ENCODE measurements around the gene TLK1. TPM values are rescaled to one million over a fixed set of nuclear protein-coding genes. Genes with fewer than 3 reads are reported as not detected.

The TLK1 gene
- polyA plus RNA-seq, 1 of the 3 experiments (the other 2 are of a cell fraction) = 4.8 TPM

GRCh38 chr2:171157109-171157500 is 3.6 kb downstream of the TLK1 start:
- Histone ChIP-seq H3K79me2 (ENCODE audit: insufficient read depth) (peaks cover 78% of the 10 kb centered on the region), H3K36me3 (replicated peaks in 1 of 2; ENCODE audit: control insufficient read depth in 1 of 2, insufficient read depth in 2 of 2, low read length in 1 of 2) (no peaks in the 10 kb centered on the region), H3K9ac (no peak overlapping the region), H3K9me2 (no peaks in the 10 kb centered on the region), H3K4me1 (ENCODE audit: control insufficient read depth in 1 of 2, insufficient read depth in 2 of 2, low read depth in 1 of 2, low read length in 1 of 2) (peaks cover 4 to 26% of the 10 kb centered on the region in 2 experiments; a peak in 3 of 4 replicates), H3K9me3 (no peaks in the 10 kb centered on the region), H3K4me2 (no peak overlapping the region), H3K27ac (ENCODE audit: low read depth in 2 of 2, low read length in 1 of 2) (no peak overlapping the region), H3K27me3 (ENCODE audit: insufficient read depth) (no peaks in the 10 kb centered on the region), H2AFZ (ENCODE audit: low read depth) (no peak overlapping the region), H3F3A (replicated peaks; ENCODE audit: insufficient read depth) (peaks cover 18% of the 10 kb centered on the region), H4K20me1 (ENCODE audit: insufficient read depth) (peaks cover 68% of the 10 kb centered on the region), H3K4me3 (ENCODE audit: low read depth in 2 of 2, low read length in 1 of 2) (no peak overlapping the region)
- CTCF ChIA-PET = interaction anchor here (1.4 to 6.7 kb wide), 3 partner anchors 70 to 259 kb away, joined by 6 to 46 read pairs (median 15); no protein-coding TSS in a partner anchor
- DNase-seq = no peak
- 99% methylated on average over 3 of the region's 3 CpGs for WGBS (ENCODE audit: low lambda C conversion rate)
- no peak for TF ChIP-seq MEF2A (IDR thresholded peaks at IDR 0.05; ENCODE audit: borderline replicate concordance, low read depth)
- no peak for TF ChIP-seq SIN3A (IDR thresholded peaks at IDR 0.05; ENCODE audit: borderline replicate concordance, low read depth, low read length)
- TF ChIP-seq, protein P1, sequence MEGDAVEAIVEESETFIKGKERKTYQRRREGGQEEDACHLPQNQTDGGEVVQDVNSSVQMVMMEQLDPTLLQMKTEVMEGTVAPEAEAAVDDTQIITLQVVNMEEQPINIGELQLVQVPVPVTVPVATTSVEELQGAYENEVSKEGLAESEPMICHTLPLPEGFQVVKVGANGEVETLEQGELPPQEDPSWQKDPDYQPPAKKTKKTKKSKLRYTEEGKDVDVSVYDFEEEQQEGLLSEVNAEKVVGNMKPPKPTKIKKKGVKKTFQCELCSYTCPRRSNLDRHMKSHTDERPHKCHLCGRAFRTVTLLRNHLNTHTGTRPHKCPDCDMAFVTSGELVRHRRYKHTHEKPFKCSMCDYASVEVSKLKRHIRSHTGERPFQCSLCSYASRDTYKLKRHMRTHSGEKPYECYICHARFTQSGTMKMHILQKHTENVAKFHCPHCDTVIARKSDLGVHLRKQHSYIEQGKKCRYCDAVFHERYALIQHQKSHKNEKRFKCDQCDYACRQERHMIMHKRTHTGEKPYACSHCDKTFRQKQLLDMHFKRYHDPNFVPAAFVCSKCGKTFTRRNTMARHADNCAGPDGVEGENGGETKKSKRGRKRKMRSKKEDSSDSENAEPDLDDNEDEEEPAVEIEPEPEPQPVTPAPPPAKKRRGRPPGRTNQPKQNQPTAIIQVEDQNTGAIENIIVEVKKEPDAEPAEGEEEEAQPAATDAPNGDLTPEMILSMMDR (IDR thresholded peaks at IDR 0.05) = no peak
- TF ChIP-seq USF1 (IDR thresholded peaks at IDR 0.05; ENCODE audit: borderline replicate concordance, low read depth) = no peak
- TF ChIP-seq RXRA (IDR thresholded peaks at IDR 0.05; ENCODE audit: borderline replicate concordance, low read depth) = no peak
- TF ChIP-seq MXI1 (IDR thresholded peaks at IDR 0.05; ENCODE audit: low read depth, low read length) = no peak
- TF ChIP-seq CHD2 (IDR thresholded peaks at IDR 0.05; ENCODE audit: low read length, partially characterized antibody) = no peak
- TF ChIP-seq RFX5 (IDR thresholded peaks at IDR 0.05; ENCODE audit: low read length) = no peak
- no peak for TF ChIP-seq GABPA (IDR thresholded peaks at IDR 0.05; ENCODE audit: low read depth)
- no peak for TF ChIP-seq EZH2phosphoT487 (IDR thresholded peaks at IDR 0.05; ENCODE audit: borderline replicate concordance, low read depth)
- TF ChIP-seq, protein P2, sequence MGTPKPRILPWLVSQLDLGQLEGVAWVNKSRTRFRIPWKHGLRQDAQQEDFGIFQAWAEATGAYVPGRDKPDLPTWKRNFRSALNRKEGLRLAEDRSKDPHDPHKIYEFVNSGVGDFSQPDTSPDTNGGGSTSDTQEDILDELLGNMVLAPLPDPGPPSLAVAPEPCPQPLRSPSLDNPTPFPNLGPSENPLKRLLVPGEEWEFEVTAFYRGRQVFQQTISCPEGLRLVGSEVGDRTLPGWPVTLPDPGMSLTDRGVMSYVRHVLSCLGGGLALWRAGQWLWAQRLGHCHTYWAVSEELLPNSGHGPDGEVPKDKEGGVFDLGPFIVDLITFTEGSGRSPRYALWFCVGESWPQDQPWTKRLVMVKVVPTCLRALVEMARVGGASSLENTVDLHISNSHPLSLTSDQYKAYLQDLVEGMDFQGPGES (IDR thresholded peaks at IDR 0.05; ENCODE audit: low read depth, low read length) = no peak
- TF ChIP-seq YY1 (IDR thresholded peaks at IDR 0.05; ENCODE audit: low read depth) = no peak
- TF ChIP-seq TEAD4 (IDR thresholded peaks at IDR 0.05; ENCODE audit: borderline replicate concordance, insufficient read depth) = no peak
- no peak for TF ChIP-seq NFIC (IDR thresholded peaks at IDR 0.05; ENCODE audit: borderline replicate concordance)
- no peak for TF ChIP-seq FOSL2 (IDR thresholded peaks at IDR 0.05; ENCODE audit: borderline replicate concordance, low read depth)
- TF ChIP-seq USF2 (IDR thresholded peaks at IDR 0.05; ENCODE audit: borderline replicate concordance, low read depth, low read length) = no peak
- no peak for TF ChIP-seq POLR2AphosphoS5 (IDR thresholded peaks at IDR 0.05; ENCODE audit: low read depth, low read length)
- TF ChIP-seq RAD21 (IDR thresholded peaks at IDR 0.05; ENCODE audit: low read length) = no peak
- POLR2A ChIA-PET = no interaction called here
